ENCODE data around the gene WBP11. TPM values are rescaled to one million over a fixed set of nuclear protein-coding genes. Genes with fewer than 3 reads are reported as not detected.

The WBP11 gene
- total and polyA plus RNA-seq, 2 of the 13 experiments (the other 11 are each of a cell fraction or from before 2014, with no cell fraction given) = 7.6 to 31.0 TPM

DNA sequence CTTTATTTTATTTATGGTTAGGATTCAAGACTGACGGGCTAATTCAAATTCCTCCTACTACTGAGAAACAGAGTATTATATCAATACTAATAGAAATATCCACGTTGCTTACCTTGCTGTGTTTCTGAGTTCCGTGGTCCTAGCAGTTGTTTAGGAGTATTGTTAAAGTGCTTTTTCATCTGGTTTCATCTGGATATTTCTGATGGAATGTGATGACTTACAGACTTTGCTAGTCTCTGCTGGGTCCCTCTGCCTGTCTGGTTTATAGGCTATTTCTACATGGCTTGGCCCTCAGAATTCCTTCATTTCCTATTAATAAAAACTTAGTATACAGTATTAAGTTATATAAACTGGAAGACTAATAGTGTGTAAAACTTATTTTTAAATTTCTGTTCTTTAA is 10.7 kb upstream of the WBP11 start, which contains the start of gene SMCO3:
Gene SMCO3, minus strand, starts transcription at position 169 of the 400 bp plus-strand sequence. CDS start 7,502 bp downstream, outside the sequence.
- no peaks in the 10 kb centered on the region for H3K9me3 ChIP-seq (ENCODE audit: low read length)
- no peaks in the 10 kb centered on the region for H4K20me1 ChIP-seq (ENCODE audit: insufficient read depth, low read length)
- H3K4me2 ChIP-seq (ENCODE audit: low read depth, low read length) = no peak within 1 kb of the TSS
- H3K36me3 ChIP-seq (replicated peaks in 1 of 2; ENCODE audit: control insufficient read depth in 1 of 2, insufficient read depth in 2 of 2, low read length in 2 of 2) = no peaks in the 10 kb centered on the region
- no peaks in the 10 kb centered on the region for H3K27me3 ChIP-seq (ENCODE audit: control insufficient read depth in 1 of 2, insufficient read depth in 2 of 2, low read length in 2 of 2)
- TF ChIP-seq REPIN1 (CRISPR knock-in tag; IDR thresholded peaks at IDR 0.05; ENCODE audit: borderline replicate concordance, low read depth) (no peak), HOXA5 (CRISPR knock-in tag; IDR thresholded peaks at IDR 0.05) (no peak), ZNF205 (CRISPR knock-in tag; IDR thresholded peaks at IDR 0.05) (no peak), FOXO1 (CRISPR knock-in tag; IDR thresholded peaks at IDR 0.05) (no peak), ZNF883 (CRISPR knock-in tag; IDR thresholded peaks at IDR 0.05; ENCODE audit: not compliant biosample characterization) (no peak), ELF3 (CRISPR knock-in tag; IDR thresholded peaks at IDR 0.05) (no peak), ZFP62 (CRISPR knock-in tag; IDR thresholded peaks at IDR 0.05) (no peak), THAP11 (CRISPR knock-in tag; IDR thresholded peaks at IDR 0.05) (no peak)
- TF ChIP-seq, protein P1, sequence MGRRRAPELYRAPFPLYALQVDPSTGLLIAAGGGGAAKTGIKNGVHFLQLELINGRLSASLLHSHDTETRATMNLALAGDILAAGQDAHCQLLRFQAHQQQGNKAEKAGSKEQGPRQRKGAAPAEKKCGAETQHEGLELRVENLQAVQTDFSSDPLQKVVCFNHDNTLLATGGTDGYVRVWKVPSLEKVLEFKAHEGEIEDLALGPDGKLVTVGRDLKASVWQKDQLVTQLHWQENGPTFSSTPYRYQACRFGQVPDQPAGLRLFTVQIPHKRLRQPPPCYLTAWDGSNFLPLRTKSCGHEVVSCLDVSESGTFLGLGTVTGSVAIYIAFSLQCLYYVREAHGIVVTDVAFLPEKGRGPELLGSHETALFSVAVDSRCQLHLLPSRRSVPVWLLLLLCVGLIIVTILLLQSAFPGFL (CRISPR knock-in tag; IDR thresholded peaks at IDR 0.05) = no peak
- no peak for ATAC-seq
- no peak within 1 kb of the TSS for H3K27ac ChIP-seq (ENCODE audit: extremely low read length, insufficient read depth, low read length)
- intact Hi-C loops (cut with micrococcal nuclease; ENCODE audit: unreplicated experiment) = loop anchor here (5.0 kb wide), 1 partner anchor 92 kb away; no protein-coding TSS in a partner anchor
- H2AFZ ChIP-seq (ENCODE audit: low read length) = no peak within 1 kb of the TSS
- WGBS (ENCODE audit: low lambda C conversion rate) = 90% methylated on average over 3 of the region's 3 CpGs
- FAIRE-seq = no peak
- H3K4me3 ChIP-seq (replicated peaks in 1 of 3; ENCODE audit: insufficient read depth in 1 of 3, low read depth in 2 of 3, low read length in 3 of 3) = no peak within 1 kb of the TSS
- POLR2A ChIA-PET = no interaction called here
- DNase-seq (ENCODE audit: low spot score) = no peak
- CTCF ChIA-PET (ENCODE audit: low intra/inter-chr PET ratio, low total read pairs) = no interaction called here
- no peaks in the 10 kb centered on the region for H3K79me2 ChIP-seq (ENCODE audit: insufficient read depth, low read length)
- BruUV-seq (replicated peaks) = no TSS peak
- peaks cover 2% of the 10 kb centered on the region for H3K4me1 ChIP-seq (ENCODE audit: insufficient read depth, low read length)
- no peak within 1 kb of the TSS for H3K9ac ChIP-seq (ENCODE audit: insufficient read depth, low read depth, low read length)
- in situ Hi-C loops (cut with HindIII; ENCODE audit: extremely low pct_ligation_motif_present, low pct_unique_long_range_greater_than_20kb) = loop anchor here (5.0 kb wide), 1 partner anchor 183 kb away; no protein-coding TSS in a partner anchor
